HepG2 (cell line): ENCODE results near the gene PKP3. TPM values are rescaled to one million over a fixed set of nuclear protein-coding genes. Genes with fewer than 3 reads are reported as not detected.

Experiments used
- NPAS2 ChIP-seq: sonication (generic); formaldehyde crosslinking; IDR thresholded peaks from 2 replicates; pipeline ENCODE4 v1.8.0; 2022; ENCODE audit warnings: mild to moderate bottlenecking, missing genetic modification reagents, borderline replicate concordance
- NR2F1 ChIP-seq, 2 experiments: fragments of 450-650 bp in 1 of 2; formaldehyde crosslinking in 1 of 2; IDR thresholded peaks; 2 replicates each; pipeline versions ENCODE4 v1.5.0 to v1.6.1; 2016 to 2020; ENCODE audit warnings: mild to moderate bottlenecking in 1 of 2, missing compliant biosample characterization in 1 of 2, missing genetic modification reagents in 1 of 2, moderate library complexity in 1 of 2
- PLRG1 ChIP-seq: fragments of 450-650 bp; conservative IDR thresholded peaks from 2 replicates; pipeline ENCODE4 v1.6.1; 2016
- RCOR2 ChIP-seq: IDR thresholded peaks from 2 replicates; pipeline ENCODE4 v1.6.1; 2016; ENCODE audit warnings: missing biosample characterization, missing genetic modification reagents
- ZBTB38 ChIP-seq: sonication (generic); formaldehyde crosslinking; IDR thresholded peaks from 2 replicates; pipeline ENCODE4 v1.5.1; 2020; ENCODE audit warnings: mild to moderate bottlenecking, missing genetic modification reagents
- ZFP90 ChIP-seq: sonication (generic); formaldehyde crosslinking; IDR thresholded peaks from 2 replicates; pipeline ENCODE4 v1.8.0; 2022; ENCODE audit warnings: missing genetic modification reagents, mild to moderate bottlenecking, inconsistent platforms, borderline replicate concordance
- ZMAT5 ChIP-seq: sonication (generic); formaldehyde crosslinking; IDR thresholded peaks from 2 replicates; pipeline ENCODE4 v1.5.0; 2020; ENCODE audit warnings: mild to moderate bottlenecking, low read depth, missing genetic modification reagents, borderline replicate concordance
- ZNF124 ChIP-seq: sonication (generic); formaldehyde crosslinking; IDR thresholded peaks from 2 replicates; pipeline ENCODE4 v1.4.0; 2020; ENCODE audit warnings: missing genetic modification reagents
- ZNF556 ChIP-seq: sonication (generic); formaldehyde crosslinking; IDR thresholded peaks from 2 replicates; pipeline ENCODE4 v1.4.0; 2020; ENCODE audit warnings: mild to moderate bottlenecking, missing genetic modification reagents, borderline replicate concordance
- ZNF570 ChIP-seq: sonication (generic); formaldehyde crosslinking; IDR thresholded peaks from 2 replicates; pipeline ENCODE4 v1.4.0; 2020; ENCODE audit warnings: mild to moderate bottlenecking, missing genetic modification reagents, borderline replicate concordance
- ZNF598 ChIP-seq: sonication (generic); formaldehyde crosslinking; IDR thresholded peaks from 2 replicates; pipeline ENCODE4 v1.5.1; 2020; ENCODE audit warnings: mild to moderate bottlenecking, missing genetic modification reagents, borderline replicate concordance
- ZNF678 ChIP-seq: sonication (generic); formaldehyde crosslinking; IDR thresholded peaks from 2 replicates; pipeline ENCODE4 v1.4.0; 2020; ENCODE audit warnings: mild to moderate bottlenecking, missing genetic modification reagents
- ZNF816 ChIP-seq: sonication (generic); formaldehyde crosslinking; IDR thresholded peaks from 2 replicates; pipeline ENCODE4 v1.8.0; 2022; ENCODE audit warnings: missing genetic modification reagents, mild to moderate bottlenecking, borderline replicate concordance
- ZNF879 ChIP-seq: sonication (generic); formaldehyde crosslinking; IDR thresholded peaks from 2 replicates; pipeline ENCODE4 v1.8.1; 2023; ENCODE audit warnings: missing genetic modification reagents
- polyA plus RNA-seq, 8 experiments: library from polyadenylated mRNA; depleted of rRNA in 3 of 8; stranded (reverse) in 7 of 8; unstranded in 1 of 8; fragments of >200 nt; fragmentation: Illumina TruSeq in 4 of 8; extraction: Trizol in 4 of 8; gene quantifications; 2 replicates each; pipeline versions ENCODE4 v1.2.1 to v1.2.3, GENCODE V29; 2011 to 2016; ENCODE audit warnings: low read depth in 4 of 8, missing spikeins in 1 of 8, mixed read lengths in 1 of 8; ENCODE audit not compliant: insufficient read depth in 1 of 8
- total RNA-seq, 5 experiments: library from RNA; depleted of rRNA; stranded (reverse); fragments of >200 nt; fragmentation: Illumina TruSeq; extraction: Trizol; gene quantifications; 2 replicates each; pipeline ENCODE4 v1.2.3, GENCODE V29; 2016; ENCODE audit warnings: low read depth in 1 of 5
- TF ChIP-seq, protein P1 (sequence below), 2 experiments: sonication (generic) in 1 of 2; formaldehyde crosslinking in 1 of 2; IDR thresholded peaks; 2 replicates each; pipeline versions ENCODE4 v1.5.1 to v1.6.1; 2011 to 2020; ENCODE audit warnings: borderline replicate concordance in 1 of 2, low read depth in 1 of 2, low read length in 1 of 2, mild to moderate bottlenecking in 1 of 2, missing genetic modification reagents in 1 of 2, moderate library complexity in 1 of 2
- TF ChIP-seq, protein P2 (sequence below): sonication (generic); formaldehyde crosslinking; conservative IDR thresholded peaks from 2 replicates; pipeline ENCODE4 v1.4.0; 2020; ENCODE audit warnings: mild to moderate bottlenecking, missing genetic modification reagents, moderate library complexity
- TF ChIP-seq, protein P3 (sequence below): IDR thresholded peaks from 2 replicates; pipeline ENCODE4 v1.6.1; 2016; ENCODE audit warnings: missing compliant biosample characterization, missing genetic modification reagents, borderline replicate concordance

Gene PKP3
- total and polyA plus RNA-seq, 2 of the 13 experiments (the other 11 are each of a cell fraction or from before 2014, with no cell fraction given) = 18.0 to 28.7 TPM

DNA sequence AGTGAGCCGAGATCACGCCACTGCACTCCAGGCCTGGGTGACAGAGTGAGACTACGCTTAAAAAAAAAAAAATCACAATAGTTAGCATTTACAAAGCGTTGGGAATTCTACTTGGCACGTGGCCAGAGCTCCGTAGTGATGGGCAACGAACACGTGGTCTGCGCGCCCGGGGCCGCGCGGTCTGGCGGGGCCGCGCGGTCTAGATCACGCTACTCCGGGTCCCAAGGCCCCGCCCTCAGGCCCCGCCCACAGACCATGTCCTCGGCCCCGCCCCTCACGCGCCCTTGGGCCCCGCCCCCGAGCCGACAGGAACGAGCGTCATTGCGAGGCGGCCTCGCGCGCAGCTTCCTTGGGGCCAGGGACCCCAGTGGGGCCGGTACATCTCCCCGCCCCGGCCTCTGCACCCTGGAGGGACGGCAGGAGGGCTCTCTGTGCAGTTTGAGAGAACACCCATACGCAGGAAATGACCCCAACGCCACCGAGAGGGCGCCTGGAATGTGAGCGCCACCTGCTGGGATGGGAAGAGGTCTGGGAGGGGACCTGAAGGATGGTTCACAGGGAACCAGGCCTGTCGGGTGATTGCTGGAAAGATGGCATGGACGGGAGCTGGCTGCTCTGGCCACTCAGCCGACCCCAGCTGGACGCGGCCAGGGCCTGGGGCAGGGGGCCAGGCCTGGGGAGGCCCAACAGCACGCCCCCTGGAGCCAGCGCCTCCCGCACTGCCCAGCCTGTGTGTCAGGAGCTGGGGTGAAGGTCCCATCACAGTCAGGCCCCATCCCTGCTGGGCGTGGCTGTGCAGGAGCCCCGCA lies 54.1 kb downstream of the PKP3 start (continued):
- TF ChIP-seq ZFP90 (CRISPR knock-in tag) (peak; percentile 73; the same call in 1 of the 2 replicates), NPAS2 (no peak), ZNF879 (CRISPR knock-in tag) (no peak), PLRG1 (no peak), NR2F1 (CRISPR knock-in tag; IDR thresholded peaks at IDR 0.05) (no peak), ZMAT5 (CRISPR knock-in tag) (no peak), ZNF678 (CRISPR knock-in tag) (0 out of 2 replicates have a peak, but pooled peaks have one; percentile 30), ZBTB38 (peak; percentile 85), ZNF124 (CRISPR knock-in tag) (0 out of 2 replicates have a peak, but pooled peaks have one; percentile 36), ZNF816 (CRISPR knock-in tag) (no peak), ZNF556 (peak; percentile 75), ZNF598 (CRISPR knock-in tag) (peak; percentile 77), ZNF570 (CRISPR knock-in tag) (no peak), RCOR2 (peak; percentile 72; the same call in 1 of the 2 replicates)
- TF ChIP-seq, protein P1, sequence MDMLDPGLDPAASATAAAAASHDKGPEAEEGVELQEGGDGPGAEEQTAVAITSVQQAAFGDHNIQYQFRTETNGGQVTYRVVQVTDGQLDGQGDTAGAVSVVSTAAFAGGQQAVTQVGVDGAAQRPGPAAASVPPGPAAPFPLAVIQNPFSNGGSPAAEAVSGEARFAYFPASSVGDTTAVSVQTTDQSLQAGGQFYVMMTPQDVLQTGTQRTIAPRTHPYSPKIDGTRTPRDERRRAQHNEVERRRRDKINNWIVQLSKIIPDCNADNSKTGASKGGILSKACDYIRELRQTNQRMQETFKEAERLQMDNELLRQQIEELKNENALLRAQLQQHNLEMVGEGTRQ (IDR thresholded peaks at IDR 0.05; ENCODE audit: low read depth, low read length) = peak; percentile 67; the same call in 1 of the 2 replicates
- TF ChIP-seq, protein P1 (CRISPR knock-in tag; IDR thresholded peaks at IDR 0.05; ENCODE audit: borderline replicate concordance) = peak; percentile 76; the same call in 1 of the 2 replicates
- TF ChIP-seq, protein P2, sequence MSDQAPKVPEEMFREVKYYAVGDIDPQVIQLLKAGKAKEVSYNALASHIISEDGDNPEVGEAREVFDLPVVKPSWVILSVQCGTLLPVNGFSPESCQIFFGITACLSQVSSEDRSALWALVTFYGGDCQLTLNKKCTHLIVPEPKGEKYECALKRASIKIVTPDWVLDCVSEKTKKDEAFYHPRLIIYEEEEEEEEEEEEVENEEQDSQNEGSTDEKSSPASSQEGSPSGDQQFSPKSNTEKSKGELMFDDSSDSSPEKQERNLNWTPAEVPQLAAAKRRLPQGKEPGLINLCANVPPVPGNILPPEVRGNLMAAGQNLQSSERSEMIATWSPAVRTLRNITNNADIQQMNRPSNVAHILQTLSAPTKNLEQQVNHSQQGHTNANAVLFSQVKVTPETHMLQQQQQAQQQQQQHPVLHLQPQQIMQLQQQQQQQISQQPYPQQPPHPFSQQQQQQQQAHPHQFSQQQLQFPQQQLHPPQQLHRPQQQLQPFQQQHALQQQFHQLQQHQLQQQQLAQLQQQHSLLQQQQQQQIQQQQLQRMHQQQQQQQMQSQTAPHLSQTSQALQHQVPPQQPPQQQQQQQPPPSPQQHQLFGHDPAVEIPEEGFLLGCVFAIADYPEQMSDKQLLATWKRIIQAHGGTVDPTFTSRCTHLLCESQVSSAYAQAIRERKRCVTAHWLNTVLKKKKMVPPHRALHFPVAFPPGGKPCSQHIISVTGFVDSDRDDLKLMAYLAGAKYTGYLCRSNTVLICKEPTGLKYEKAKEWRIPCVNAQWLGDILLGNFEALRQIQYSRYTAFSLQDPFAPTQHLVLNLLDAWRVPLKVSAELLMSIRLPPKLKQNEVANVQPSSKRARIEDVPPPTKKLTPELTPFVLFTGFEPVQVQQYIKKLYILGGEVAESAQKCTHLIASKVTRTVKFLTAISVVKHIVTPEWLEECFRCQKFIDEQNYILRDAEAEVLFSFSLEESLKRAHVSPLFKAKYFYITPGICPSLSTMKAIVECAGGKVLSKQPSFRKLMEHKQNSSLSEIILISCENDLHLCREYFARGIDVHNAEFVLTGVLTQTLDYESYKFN (CRISPR knock-in tag) = peak; percentile 67
- TF ChIP-seq, protein P3, sequence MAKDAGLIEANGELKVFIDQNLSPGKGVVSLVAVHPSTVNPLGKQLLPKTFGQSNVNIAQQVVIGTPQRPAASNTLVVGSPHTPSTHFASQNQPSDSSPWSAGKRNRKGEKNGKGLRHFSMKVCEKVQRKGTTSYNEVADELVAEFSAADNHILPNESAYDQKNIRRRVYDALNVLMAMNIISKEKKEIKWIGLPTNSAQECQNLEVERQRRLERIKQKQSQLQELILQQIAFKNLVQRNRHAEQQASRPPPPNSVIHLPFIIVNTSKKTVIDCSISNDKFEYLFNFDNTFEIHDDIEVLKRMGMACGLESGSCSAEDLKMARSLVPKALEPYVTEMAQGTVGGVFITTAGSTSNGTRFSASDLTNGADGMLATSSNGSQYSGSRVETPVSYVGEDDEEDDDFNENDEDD (CRISPR knock-in tag) = peak; percentile 30; the same call in 1 of the 2 replicates
